ENCODE measurements around the gene PRSS27. TPM values are rescaled to one million over a fixed set of nuclear protein-coding genes. Genes with fewer than 3 reads are reported as not detected.
A peak's percentile ranks its signal among the peaks of the same experiment; 100 is the strongest.

The PRSS27 gene
- total RNA-seq, 3 donors from 2014 or later (not counting 1 experiment from before 2014, with no cell fraction given), result 0.42 to 1.3 (median 1.2) TPM

- H3K27ac ChIP-seq (ENCODE audit: low read length), result no peak overlapping the region
- H3K27me3 ChIP-seq (ENCODE audit: control insufficient read depth, insufficient read depth, low read length), result no peaks in the 10 kb centered on the region
- Mint-ChIP-seq H3K4me1 (no peaks in the 10 kb centered on the region), H3K9me3 (no peaks in the 10 kb centered on the region), H3K27me3 (ENCODE audit: low read depth in 2 of 2) (no peaks in the 10 kb centered on the region), H3K4me3 (no peak overlapping the region), H3K27ac (no peak overlapping the region), H3K36me3 (no peaks in the 10 kb centered on the region)
- no peak for DNase-seq
- H3K9me3 ChIP-seq (ENCODE audit: control insufficient read depth, insufficient read depth, low read length), result no peaks in the 10 kb centered on the region
- TF ChIP-seq, protein P1, sequence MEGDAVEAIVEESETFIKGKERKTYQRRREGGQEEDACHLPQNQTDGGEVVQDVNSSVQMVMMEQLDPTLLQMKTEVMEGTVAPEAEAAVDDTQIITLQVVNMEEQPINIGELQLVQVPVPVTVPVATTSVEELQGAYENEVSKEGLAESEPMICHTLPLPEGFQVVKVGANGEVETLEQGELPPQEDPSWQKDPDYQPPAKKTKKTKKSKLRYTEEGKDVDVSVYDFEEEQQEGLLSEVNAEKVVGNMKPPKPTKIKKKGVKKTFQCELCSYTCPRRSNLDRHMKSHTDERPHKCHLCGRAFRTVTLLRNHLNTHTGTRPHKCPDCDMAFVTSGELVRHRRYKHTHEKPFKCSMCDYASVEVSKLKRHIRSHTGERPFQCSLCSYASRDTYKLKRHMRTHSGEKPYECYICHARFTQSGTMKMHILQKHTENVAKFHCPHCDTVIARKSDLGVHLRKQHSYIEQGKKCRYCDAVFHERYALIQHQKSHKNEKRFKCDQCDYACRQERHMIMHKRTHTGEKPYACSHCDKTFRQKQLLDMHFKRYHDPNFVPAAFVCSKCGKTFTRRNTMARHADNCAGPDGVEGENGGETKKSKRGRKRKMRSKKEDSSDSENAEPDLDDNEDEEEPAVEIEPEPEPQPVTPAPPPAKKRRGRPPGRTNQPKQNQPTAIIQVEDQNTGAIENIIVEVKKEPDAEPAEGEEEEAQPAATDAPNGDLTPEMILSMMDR (IDR thresholded peaks at IDR 0.05), result no peak
- no peaks in the 10 kb centered on the region for H3K4me1 ChIP-seq (ENCODE audit: control insufficient read depth, insufficient read depth, low read length)
- intact Hi-C loops (cut with micrococcal nuclease), result no loop called here
- no peak overlapping the region for H3K4me3 ChIP-seq (ENCODE audit: low read length)
- H3K36me3 ChIP-seq (ENCODE audit: control insufficient read depth, insufficient read depth, low read length), result no peaks in the 10 kb centered on the region
- no peak for ATAC-seq
- WGBS (ENCODE audit: insufficient coverage), result 85% methylated on average over 8 of the region's 8 CpGs
Measured at GRCh38 chr16:2739625-2740430, 19.8 kb upstream of the PRSS27 start.

DNA sequence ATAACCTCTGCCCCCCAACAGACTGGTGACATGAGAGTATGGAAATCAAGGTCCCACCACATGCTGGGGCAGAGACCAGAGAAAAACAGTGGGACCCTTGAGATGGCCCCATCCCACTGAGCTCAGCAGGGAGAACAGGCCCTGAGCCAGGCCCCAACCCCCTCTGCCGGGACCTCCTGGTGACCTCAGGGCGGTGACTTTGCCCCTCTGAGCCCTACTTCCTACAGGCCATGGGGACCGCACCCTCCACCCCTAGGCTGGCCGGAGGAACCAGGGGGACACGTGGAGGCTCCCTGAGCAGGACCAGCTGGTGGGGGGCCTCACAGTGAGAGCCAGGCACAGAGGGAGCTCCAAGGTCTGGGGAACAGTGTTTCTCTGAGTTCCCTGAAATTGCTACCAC is 18.6 kb upstream of the PRSS27 start:
- WGBS (ENCODE audit: insufficient coverage), result 91% methylated on average over 5 of the region's 5 CpGs
- ATAC-seq, result peak in 1 of 3 donors; percentile 19
- Histone ChIP-seq H3K4me1 (ENCODE audit: control insufficient read depth, insufficient read depth, low read length) (no peaks in the 10 kb centered on the region), H3K27me3 (ENCODE audit: control insufficient read depth, insufficient read depth, low read length) (no peaks in the 10 kb centered on the region), H3K4me3 (ENCODE audit: low read length) (no peak overlapping the region), H3K36me3 (ENCODE audit: control insufficient read depth, insufficient read depth, low read length) (no peaks in the 10 kb centered on the region), H3K9me3 (ENCODE audit: control insufficient read depth, insufficient read depth, low read length) (no peaks in the 10 kb centered on the region), H3K27ac (ENCODE audit: low read length) (no peak overlapping the region)
- Mint-ChIP-seq H3K4me3 (no peak overlapping the region), H3K36me3 (no peaks in the 10 kb centered on the region), H3K9me3 (no peaks in the 10 kb centered on the region), H3K27ac (no peak overlapping the region), H3K4me1 (no peaks in the 10 kb centered on the region), H3K27me3 (ENCODE audit: low read depth in 2 of 2) (no peaks in the 10 kb centered on the region)
- TF ChIP-seq, protein P1 (IDR thresholded peaks at IDR 0.05), result no peak
- no peak for DNase-seq
- intact Hi-C loops (cut with micrococcal nuclease), result no loop called here

DNA sequence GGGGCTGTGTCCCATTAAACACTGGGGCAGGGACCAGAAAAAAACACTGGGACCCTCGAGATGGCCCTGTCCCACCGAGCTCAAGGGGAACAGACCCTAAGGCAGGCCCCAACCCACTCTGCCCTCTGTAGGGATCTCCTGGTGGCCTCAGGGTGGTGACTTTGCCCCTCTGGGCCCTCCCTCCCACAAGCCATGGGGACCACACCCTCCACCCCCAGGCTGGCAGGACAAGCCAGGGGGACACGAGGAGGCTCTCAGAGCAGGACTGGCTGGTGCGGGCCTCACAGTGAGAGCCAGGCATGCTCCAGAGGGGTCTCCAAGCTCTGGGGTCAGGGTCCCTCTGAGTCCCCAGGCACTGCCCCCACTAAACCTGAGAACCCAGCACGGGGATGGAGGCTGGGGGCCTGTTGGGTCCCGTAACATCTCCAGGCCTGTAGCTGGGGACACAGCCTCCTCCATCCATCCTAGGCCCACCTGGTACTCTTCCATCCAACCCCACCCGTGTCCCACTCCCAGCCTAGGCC is 17.9 kb upstream of the PRSS27 start:
- TF ChIP-seq, protein P1 (IDR thresholded peaks at IDR 0.05), result no peak
- no peaks in the 10 kb centered on the region for H3K27me3 Mint-ChIP-seq (ENCODE audit: low read depth in 2 of 2)
- H3K9me3 ChIP-seq (ENCODE audit: control insufficient read depth, insufficient read depth, low read length), result no peaks in the 10 kb centered on the region
- no peak overlapping the region for H3K27ac Mint-ChIP-seq
- H3K4me3 ChIP-seq (ENCODE audit: low read length), result no peak overlapping the region
- no peaks in the 10 kb centered on the region for H3K9me3 Mint-ChIP-seq
- H3K4me1 ChIP-seq (ENCODE audit: control insufficient read depth, insufficient read depth, low read length), result no peaks in the 10 kb centered on the region
- no peak for ATAC-seq
- no peak for DNase-seq
- no peak overlapping the region for H3K4me3 Mint-ChIP-seq
- no peak overlapping the region for H3K27ac ChIP-seq (ENCODE audit: low read length)
- H3K4me1 Mint-ChIP-seq, result no peaks in the 10 kb centered on the region
- intact Hi-C loops (cut with micrococcal nuclease), result no loop called here
- no peaks in the 10 kb centered on the region for H3K27me3 ChIP-seq (ENCODE audit: control insufficient read depth, insufficient read depth, low read length)
- no peaks in the 10 kb centered on the region for H3K36me3 ChIP-seq (ENCODE audit: control insufficient read depth, insufficient read depth, low read length)
- no peaks in the 10 kb centered on the region for H3K36me3 Mint-ChIP-seq
- WGBS (ENCODE audit: insufficient coverage), result 76% methylated on average over 7 of the region's 7 CpGs

Measured in natural killer cell (primary cell).